Skeletal muscle tissue (tissue), 4 donors: ENCODE data around the gene MRPL50. TPM values are rescaled to one million over a fixed set of nuclear protein-coding genes. Genes with fewer than 3 reads are reported as not detected.

Experiments used
- H3K27ac ChIP-seq: one replicate; pipeline ENCODE4 v1.7.0; 2013; ENCODE audit warnings: mild to moderate bottlenecking, low read depth, low read length, inconsistent platforms
- H3K27me3 ChIP-seq, 3 donors: one replicate each; pipeline ENCODE4 v1.7.0; 2013; ENCODE audit warnings: low read length in 3 of 3; ENCODE audit not compliant: control insufficient read depth in 3 of 3, insufficient read depth in 3 of 3
- H3K36me3 ChIP-seq, 3 donors: one replicate each; pipeline ENCODE4 v1.7.0; 2013; ENCODE audit warnings: low read length in 3 of 3; ENCODE audit not compliant: control insufficient read depth in 3 of 3, insufficient read depth in 3 of 3
- H3K4me1 ChIP-seq, 3 donors: one replicate each; pipeline ENCODE4 v1.7.0; 2013; ENCODE audit warnings: low read length in 3 of 3, mild to moderate bottlenecking in 3 of 3; ENCODE audit not compliant: control insufficient read depth in 3 of 3, insufficient read depth in 3 of 3
- H3K4me3 ChIP-seq, 3 donors: one replicate each; pipeline ENCODE4 v1.7.0; 2013; ENCODE audit warnings: low read length in 3 of 3
- H3K9ac ChIP-seq, 3 donors: one replicate each; pipeline ENCODE4 v1.7.0; 2013; ENCODE audit warnings: low read length in 3 of 3, mild to moderate bottlenecking in 3 of 3, moderate library complexity in 2 of 3, low read depth in 1 of 3
- H3K9me3 ChIP-seq, 3 donors: one replicate each; pipeline ENCODE4 v1.7.0; 2013; ENCODE audit warnings: low read length in 3 of 3; ENCODE audit not compliant: control insufficient read depth in 3 of 3
- total RNA-seq: library from RNA; depleted of rRNA; stranded (reverse); fragments of >200 nt; gene quantifications from one replicate; pipeline ENCODE4 v1.2.3, GENCODE V29; 2014
- donor health status: Osteomylitis.

MRPL50 gene
- total RNA-seq, 1 donor from 2014 or later = 17.2 TPM

GRCh38 chr9:101367323-101367722 lies 31.1 kb downstream of the MRPL50 start:
- Histone ChIP-seq H3K4me3 (no peak overlapping the region), H3K4me1 (no peaks in the 10 kb centered on the region), H3K27ac (no peak overlapping the region), H3K9me3 (no peaks in the 10 kb centered on the region), H3K27me3 (no peaks in the 10 kb centered on the region), H3K36me3 (peaks cover 0 to 3% (median 0%) of the 10 kb centered on the region in 3 donors), H3K9ac (no peak overlapping the region)

GRCh38 chr9:101366038-101366756 lies 32.2 kb downstream of the MRPL50 start:
- H3K4me1 ChIP-seq = no peaks in the 10 kb centered on the region
- H3K4me3 ChIP-seq = no peak overlapping the region
- no peak overlapping the region for H3K9ac ChIP-seq
- H3K27me3 ChIP-seq = no peaks in the 10 kb centered on the region
- peaks cover 0 to 4% (median 0%) of the 10 kb centered on the region in 3 donors for H3K36me3 ChIP-seq
- no peak overlapping the region for H3K27ac ChIP-seq
- no peaks in the 10 kb centered on the region for H3K9me3 ChIP-seq

- H3K9me3 ChIP-seq = no peaks in the 10 kb centered on the region
- no peak overlapping the region for H3K4me3 ChIP-seq
- H3K27ac ChIP-seq = no peak overlapping the region
- no peak overlapping the region for H3K9ac ChIP-seq
- no peaks in the 10 kb centered on the region for H3K27me3 ChIP-seq
- H3K36me3 ChIP-seq = peaks cover 0 to 4% (median 0%) of the 10 kb centered on the region in 3 donors
- H3K4me1 ChIP-seq = no peaks in the 10 kb centered on the region
These were observed 33.2 kb downstream of the MRPL50 start for GRCh38 chr9:101365181-101365580.

- Histone ChIP-seq H3K4me3 (no peak overlapping the region), H3K9ac (no peak overlapping the region), H3K27me3 (no peaks in the 10 kb centered on the region)
These were observed 36.0 kb downstream of the MRPL50 start for GRCh38 chr9:101362450-101362849.

GRCh38 chr9:101360647-101361046 lies 37.8 kb downstream of the MRPL50 start:
- Histone ChIP-seq H3K9ac (no peak overlapping the region), H3K4me1 (no peaks in the 10 kb centered on the region), H3K27me3 (no peaks in the 10 kb centered on the region), H3K4me3 (no peak overlapping the region), H3K27ac (no peak overlapping the region), H3K36me3 (peaks cover 0 to 4% (median 0%) of the 10 kb centered on the region in 3 donors), H3K9me3 (no peaks in the 10 kb centered on the region)

More at GRCh38 chr9:101362450-101362849, 36.0 kb downstream of the MRPL50 start:
- Histone ChIP-seq H3K27ac (no peak overlapping the region), H3K36me3 (peaks cover 0 to 4% (median 0%) of the 10 kb centered on the region in 3 donors), H3K9me3 (no peaks in the 10 kb centered on the region), H3K4me1 (no peaks in the 10 kb centered on the region)

- Histone ChIP-seq H3K27ac (no peak overlapping the region), H3K27me3 (no peaks in the 10 kb centered on the region), H3K4me3 (no peak overlapping the region), H3K9ac (no peak overlapping the region), H3K9me3 (no peaks in the 10 kb centered on the region), H3K36me3 (peaks cover 0 to 4% (median 0%) of the 10 kb centered on the region in 3 donors), H3K4me1 (no peaks in the 10 kb centered on the region)
These were observed 38.7 kb downstream of the MRPL50 start for GRCh38 chr9:101359679-101360078.

GRCh38 chr9:101356619-101357018 lies 41.8 kb downstream of the MRPL50 start:
- no peaks in the 10 kb centered on the region for H3K36me3 ChIP-seq
- H3K4me3 ChIP-seq = no peak overlapping the region
- H3K27me3 ChIP-seq = no peaks in the 10 kb centered on the region
- H3K9ac ChIP-seq = no peak overlapping the region
- no peak overlapping the region for H3K27ac ChIP-seq
- no peaks in the 10 kb centered on the region for H3K9me3 ChIP-seq
- no peaks in the 10 kb centered on the region for H3K4me1 ChIP-seq

- no peak overlapping the region for H3K27ac ChIP-seq
These were observed 43.4 kb downstream of the MRPL50 start for GRCh38 chr9:101354765-101355708.

GRCh38 chr9:101354143-101354764 lies 44.2 kb downstream of the MRPL50 start:
- Histone ChIP-seq H3K9me3 (no peaks in the 10 kb centered on the region), H3K4me1 (no peaks in the 10 kb centered on the region), H3K27ac (no peak overlapping the region), H3K4me3 (no peak overlapping the region), H3K9ac (no peak overlapping the region), H3K27me3 (no peaks in the 10 kb centered on the region), H3K36me3 (no peaks in the 10 kb centered on the region)

More at GRCh38 chr9:101354765-101355708, 43.4 kb downstream of the MRPL50 start:
- H3K27me3 ChIP-seq = no peaks in the 10 kb centered on the region
- no peaks in the 10 kb centered on the region for H3K4me1 ChIP-seq
- H3K4me3 ChIP-seq = no peak overlapping the region
- H3K9ac ChIP-seq = no peak overlapping the region
- H3K9me3 ChIP-seq = no peaks in the 10 kb centered on the region
- no peaks in the 10 kb centered on the region for H3K36me3 ChIP-seq
